Fibroblast of skin of left quadriceps (primary cell): ENCODE results near the gene TMEM126A.
"Not testable (repeated sequence)": the region's sequence is repeated elsewhere in the genome, so short reads cannot be mapped to it uniquely, and the experiment has no call there.

Source experiments
- DNase-seq, 2 experiments: peaks; one replicate each; pipeline ENCODE4 v3.0.0-alpha.2; 2013; ENCODE audit warnings: low read depth in 2 of 2

Gene TMEM126A

GRCh38 chr11:85658180-85658579 is 10.4 kb downstream of the TMEM126A start:
- no peak for DNase-seq

- DNase-seq = no peak
Measured at GRCh38 chr11:85661972-85662664, 14.4 kb downstream of the TMEM126A start.

GRCh38 chr11:85663080-85663752 is 15.4 kb downstream of the TMEM126A start:
- no peak for DNase-seq

GRCh38 chr11:85663753-85664614 is 16.2 kb downstream of the TMEM126A start:
- no peak for DNase-seq

- DNase-seq = peak; percentile 89 to 90
Measured at GRCh38 chr11:85664615-85665481, 17.1 kb downstream of the TMEM126A start, which contains the start of gene CREBZF. Gene CREBZF, minus strand, starts transcription at chr11:85665129. Its CDS starts 254 bp downstream, at chr11:85664875.

GRCh38 chr11:85665733-85666132 is 18.0 kb downstream of the TMEM126A start:
- no peak for DNase-seq

- no peak for DNase-seq
Measured at GRCh38 chr11:85666687-85667086, 18.9 kb downstream of the TMEM126A start.

- no peak for DNase-seq
Measured at GRCh38 chr11:85668157-85668556, 20.4 kb downstream of the TMEM126A start.

- DNase-seq = not testable (repeated sequence)
Measured at GRCh38 chr11:85670949-85671663, 23.3 kb downstream of the TMEM126A start.

- no peak for DNase-seq
Measured at GRCh38 chr11:85672105-85672902, 24.5 kb downstream of the TMEM126A start.

GRCh38 chr11:85673393-85673792 is 25.6 kb downstream of the TMEM126A start:
- no peak for DNase-seq

- no peak for DNase-seq
Measured at GRCh38 chr11:85679576-85679975, 31.8 kb downstream of the TMEM126A start.

- no peak for DNase-seq
Measured at GRCh38 chr11:85680897-85681296, 33.1 kb downstream of the TMEM126A start.

- no peak for DNase-seq
Measured at GRCh38 chr11:85682330-85683305, 34.9 kb downstream of the TMEM126A start.

GRCh38 chr11:85685125-85685819 is 37.5 kb downstream of the TMEM126A start:
- DNase-seq = no peak

- peak in 1 of 2 experiments; percentile 52 for DNase-seq
Measured at GRCh38 chr11:85685820-85686459, 38.2 kb downstream of the TMEM126A start, which contains the start of gene CCDC89. Gene CCDC89, minus strand, starts transcription at chr11:85686195. Its CDS starts 65 bp downstream, at chr11:85686130.

- peak in 1 of 2 experiments; percentile 39 for DNase-seq
Measured at GRCh38 chr11:85694385-85694980, 46.7 kb downstream of the TMEM126A start.
